IMR-90 (cell line): ENCODE data around the gene BDNF.

Source experiments
- POLR2A ChIP-seq: IDR thresholded peaks from 2 replicates; pipeline ENCODE4 v1.6.1; 2012; ENCODE audit warnings: mild to moderate bottlenecking, low read depth, low read length
- RFX5 ChIP-seq: IDR thresholded peaks from 2 replicates; pipeline ENCODE4 v1.8.0; 2012; ENCODE audit warnings: low read depth, mild to moderate bottlenecking, low read length, moderate library complexity
- SMC3 ChIP-seq: fragments of 150-350 bp; IDR thresholded peaks from 2 replicates; pipeline ENCODE4 v1.6.1; 2016; ENCODE audit warnings: low read depth, mild to moderate bottlenecking, antibody characterized with exemption, low read length, moderate library complexity
- TF ChIP-seq, protein P1 (sequence below): conservative IDR thresholded peaks from 2 replicates; pipeline ENCODE4 v1.5.1; 2012; ENCODE audit warnings: mild to moderate bottlenecking, low read depth, low read length, improper control_type of control experiment

DNA sequence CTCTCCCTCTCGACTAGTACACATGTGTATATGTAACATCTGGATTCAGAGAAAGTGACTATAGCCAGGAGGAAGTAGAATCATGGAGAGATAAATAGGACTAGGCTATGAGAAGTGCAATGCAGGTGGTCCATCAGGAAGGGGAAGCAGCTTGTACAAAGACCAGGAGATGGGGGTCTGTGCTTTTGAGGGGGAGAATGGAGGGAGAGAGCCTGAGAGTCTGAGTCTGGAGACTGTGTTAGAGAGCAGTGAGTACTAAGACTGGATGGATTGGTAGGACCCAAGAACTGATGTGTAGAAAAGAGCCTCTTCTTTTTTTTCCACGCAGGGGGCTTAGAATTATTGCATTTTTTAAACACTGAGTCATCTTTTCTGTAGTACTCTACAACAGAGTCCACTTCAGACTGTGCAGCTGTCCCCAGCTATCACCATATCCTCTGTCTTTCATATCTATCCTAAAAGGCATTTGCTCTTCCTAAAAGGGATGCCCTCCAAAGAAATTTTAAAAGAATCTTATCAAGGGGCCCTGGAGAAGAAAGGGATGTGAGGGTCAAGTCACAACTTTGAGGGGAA lies 80.4 kb downstream of the BDNF start:
- TF ChIP-seq POLR2A (no peak), SMC3 (no peak), RFX5 (no peak)
- TF ChIP-seq, protein P1, sequence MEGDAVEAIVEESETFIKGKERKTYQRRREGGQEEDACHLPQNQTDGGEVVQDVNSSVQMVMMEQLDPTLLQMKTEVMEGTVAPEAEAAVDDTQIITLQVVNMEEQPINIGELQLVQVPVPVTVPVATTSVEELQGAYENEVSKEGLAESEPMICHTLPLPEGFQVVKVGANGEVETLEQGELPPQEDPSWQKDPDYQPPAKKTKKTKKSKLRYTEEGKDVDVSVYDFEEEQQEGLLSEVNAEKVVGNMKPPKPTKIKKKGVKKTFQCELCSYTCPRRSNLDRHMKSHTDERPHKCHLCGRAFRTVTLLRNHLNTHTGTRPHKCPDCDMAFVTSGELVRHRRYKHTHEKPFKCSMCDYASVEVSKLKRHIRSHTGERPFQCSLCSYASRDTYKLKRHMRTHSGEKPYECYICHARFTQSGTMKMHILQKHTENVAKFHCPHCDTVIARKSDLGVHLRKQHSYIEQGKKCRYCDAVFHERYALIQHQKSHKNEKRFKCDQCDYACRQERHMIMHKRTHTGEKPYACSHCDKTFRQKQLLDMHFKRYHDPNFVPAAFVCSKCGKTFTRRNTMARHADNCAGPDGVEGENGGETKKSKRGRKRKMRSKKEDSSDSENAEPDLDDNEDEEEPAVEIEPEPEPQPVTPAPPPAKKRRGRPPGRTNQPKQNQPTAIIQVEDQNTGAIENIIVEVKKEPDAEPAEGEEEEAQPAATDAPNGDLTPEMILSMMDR, result no peak
